Rectal smooth muscle tissue (tissue), 1 donor: ENCODE measurements around the gene EYS.
"Not testable (repeated sequence)": the region's sequence is repeated elsewhere in the genome, so short reads cannot be mapped to it uniquely, and the experiment has no call there.

Experiments
- H3K27ac ChIP-seq: one replicate; pipeline ENCODE4 v1.7.0; 2013; ENCODE audit warnings: low read depth, low read length, inconsistent platforms
- H3K27me3 ChIP-seq: one replicate; pipeline ENCODE4 v1.7.0; 2013; ENCODE audit warnings: low read length; ENCODE audit not compliant: control insufficient read depth, insufficient read depth
- H3K36me3 ChIP-seq: one replicate; pipeline ENCODE4 v1.7.0; 2013; ENCODE audit warnings: low read length; ENCODE audit not compliant: control insufficient read depth, insufficient read depth
- H3K4me1 ChIP-seq: one replicate; pipeline ENCODE4 v1.7.0; 2013; ENCODE audit warnings: low read length; ENCODE audit not compliant: control insufficient read depth, insufficient read depth
- H3K4me3 ChIP-seq: one replicate; pipeline ENCODE4 v1.7.0; 2013; ENCODE audit warnings: low read length
- H3K9ac ChIP-seq: one replicate; pipeline ENCODE4 v1.7.0; 2013; ENCODE audit warnings: low read length

Gene EYS

GRCh38 chr6:63816401-63816981 lies 1890.5 kb downstream of the EYS start:
- Histone ChIP-seq H3K27ac (no peak overlapping the region), H3K27me3 (no peaks in the 10 kb centered on the region), H3K4me3 (no peak overlapping the region), H3K36me3 (no peaks in the 10 kb centered on the region), H3K9ac (no peak overlapping the region), H3K4me1 (no peaks in the 10 kb centered on the region)

DNA sequence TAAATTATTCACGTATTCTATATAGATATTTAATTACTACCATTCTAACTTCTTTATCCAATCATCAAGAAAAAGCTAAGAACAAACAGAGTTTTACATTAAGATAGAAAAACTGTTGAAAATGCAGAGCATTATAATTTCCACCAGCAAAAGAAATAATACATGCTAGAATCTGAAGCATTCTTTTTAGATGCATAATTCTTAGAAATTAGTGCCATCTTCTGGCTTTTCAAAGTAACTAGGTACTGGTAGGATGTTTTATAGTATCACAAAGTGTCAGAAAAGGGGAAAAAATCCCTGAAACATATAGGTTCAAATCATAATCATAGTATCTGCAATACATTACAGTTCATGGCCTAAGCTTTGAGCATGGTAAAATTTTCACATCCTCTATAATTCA lies 1892.6 kb downstream of the EYS start:
- Histone ChIP-seq H3K9ac (no peak overlapping the region), H3K4me1 (no peaks in the 10 kb centered on the region), H3K4me3 (no peak overlapping the region), H3K27ac (no peak overlapping the region), H3K27me3 (no peaks in the 10 kb centered on the region), H3K36me3 (no peaks in the 10 kb centered on the region)

DNA sequence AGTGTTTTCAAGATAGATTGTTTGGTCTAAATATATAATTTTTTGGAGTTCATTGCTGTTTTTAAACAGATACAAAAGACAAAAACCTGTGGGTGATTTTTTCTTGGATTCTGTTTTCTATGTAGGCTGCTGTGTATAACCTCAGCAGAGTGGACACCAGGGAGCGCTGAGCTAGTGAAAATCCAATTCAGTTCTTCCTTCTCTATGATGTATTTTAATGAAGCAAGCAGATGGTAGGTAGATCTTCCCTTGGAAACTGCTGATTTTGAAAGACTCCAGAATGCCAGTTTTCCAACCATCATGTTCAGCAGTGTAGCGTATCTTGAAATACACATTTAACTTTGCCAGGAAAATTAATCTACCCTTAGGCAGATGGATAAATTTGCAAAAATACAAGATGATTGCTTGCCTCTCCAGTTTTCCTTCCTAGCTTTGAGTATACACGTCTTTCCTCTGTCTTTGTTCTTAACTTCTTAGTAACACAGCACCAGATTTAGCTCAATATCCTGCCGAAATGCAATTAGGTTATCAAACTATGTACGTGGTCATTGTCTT lies 1893.4 kb downstream of the EYS start:
- H3K27me3 ChIP-seq = no peaks in the 10 kb centered on the region
- no peak overlapping the region for H3K4me3 ChIP-seq
- no peaks in the 10 kb centered on the region for H3K4me1 ChIP-seq
- no peaks in the 10 kb centered on the region for H3K36me3 ChIP-seq
- H3K9ac ChIP-seq = no peak overlapping the region
- no peak overlapping the region for H3K27ac ChIP-seq

- Histone ChIP-seq H3K9ac (no peak overlapping the region), H3K27me3 (no peaks in the 10 kb centered on the region), H3K36me3 (no peaks in the 10 kb centered on the region), H3K4me1 (no peaks in the 10 kb centered on the region), H3K27ac (no peak overlapping the region), H3K4me3 (no peak overlapping the region)
Measured at GRCh38 chr6:63808576-63808975, 1898.5 kb downstream of the EYS start.

- H3K36me3 ChIP-seq = no peaks in the 10 kb centered on the region
- H3K4me3 ChIP-seq = no peak overlapping the region
- H3K27ac ChIP-seq = no peak overlapping the region
- no peak overlapping the region for H3K9ac ChIP-seq
- no peaks in the 10 kb centered on the region for H3K4me1 ChIP-seq
- H3K27me3 ChIP-seq = no peaks in the 10 kb centered on the region
Measured at GRCh38 chr6:63807056-63807455, 1900.0 kb downstream of the EYS start.

DNA sequence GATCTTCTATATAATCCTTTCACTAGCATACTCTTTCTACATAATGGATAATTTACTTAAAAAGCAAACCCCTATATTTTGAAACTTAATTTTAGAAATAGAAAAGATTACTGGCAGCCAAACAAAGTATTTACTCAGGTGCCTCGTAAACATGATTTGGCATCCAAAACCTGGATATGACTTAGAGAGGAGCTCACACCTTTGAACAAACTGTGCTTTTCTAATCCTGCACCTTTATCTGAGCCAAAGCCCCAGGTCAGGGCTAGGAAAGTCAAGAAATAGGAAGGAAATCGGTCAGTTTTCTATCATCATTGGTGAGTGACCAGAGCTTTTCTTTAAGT lies 1900.5 kb downstream of the EYS start:
- no peaks in the 10 kb centered on the region for H3K4me1 ChIP-seq
- no peaks in the 10 kb centered on the region for H3K27me3 ChIP-seq
- H3K9ac ChIP-seq = no peak overlapping the region
- H3K36me3 ChIP-seq = no peaks in the 10 kb centered on the region
- H3K27ac ChIP-seq = no peak overlapping the region
- H3K4me3 ChIP-seq = no peak overlapping the region

- H3K4me1 ChIP-seq = no peaks in the 10 kb centered on the region
- no peak overlapping the region for H3K9ac ChIP-seq
- no peaks in the 10 kb centered on the region for H3K36me3 ChIP-seq
- no peak overlapping the region for H3K4me3 ChIP-seq
- no peaks in the 10 kb centered on the region for H3K27me3 ChIP-seq
- H3K27ac ChIP-seq = no peak overlapping the region
Measured at GRCh38 chr6:63805808-63806572, 1901.0 kb downstream of the EYS start.

GRCh38 chr6:63805345-63805744 lies 1901.7 kb downstream of the EYS start:
- no peak overlapping the region for H3K27ac ChIP-seq
- H3K4me1 ChIP-seq = no peaks in the 10 kb centered on the region
- no peak overlapping the region for H3K9ac ChIP-seq
- H3K27me3 ChIP-seq = no peaks in the 10 kb centered on the region
- no peaks in the 10 kb centered on the region for H3K36me3 ChIP-seq
- no peak overlapping the region for H3K4me3 ChIP-seq

GRCh38 chr6:63804381-63804956 lies 1902.6 kb downstream of the EYS start:
- no peaks in the 10 kb centered on the region for H3K4me1 ChIP-seq

DNA sequence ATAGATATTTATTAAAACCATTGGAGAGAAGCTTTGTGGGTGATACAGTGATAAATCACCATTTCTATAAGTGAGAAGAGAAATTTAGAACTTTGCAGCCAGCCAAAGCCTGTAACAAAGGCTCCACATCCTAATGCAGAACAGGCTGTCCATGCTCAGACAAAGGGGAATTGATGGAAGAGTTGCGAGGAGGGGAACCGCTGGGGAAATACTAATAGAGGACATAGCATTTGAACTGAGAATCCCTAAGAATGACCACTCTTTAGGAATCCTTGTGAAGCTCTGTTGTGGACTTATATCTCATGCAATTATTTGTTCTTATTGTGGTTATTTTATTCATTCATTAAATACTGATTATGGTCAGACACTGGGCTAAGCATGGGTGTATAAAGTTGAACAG lies 1903.7 kb downstream of the EYS start:
- H3K27ac ChIP-seq = no peak overlapping the region
- no peak overlapping the region for H3K4me3 ChIP-seq
- H3K9ac ChIP-seq = no peak overlapping the region
- H3K4me1 ChIP-seq = no peaks in the 10 kb centered on the region
- no peaks in the 10 kb centered on the region for H3K36me3 ChIP-seq
- no peaks in the 10 kb centered on the region for H3K27me3 ChIP-seq

More at GRCh38 chr6:63804381-63804956, 1902.6 kb downstream of the EYS start:
- H3K9ac ChIP-seq = no peak overlapping the region
- no peaks in the 10 kb centered on the region for H3K36me3 ChIP-seq
- H3K27ac ChIP-seq = no peak overlapping the region
- H3K4me3 ChIP-seq = no peak overlapping the region
- no peaks in the 10 kb centered on the region for H3K27me3 ChIP-seq

DNA sequence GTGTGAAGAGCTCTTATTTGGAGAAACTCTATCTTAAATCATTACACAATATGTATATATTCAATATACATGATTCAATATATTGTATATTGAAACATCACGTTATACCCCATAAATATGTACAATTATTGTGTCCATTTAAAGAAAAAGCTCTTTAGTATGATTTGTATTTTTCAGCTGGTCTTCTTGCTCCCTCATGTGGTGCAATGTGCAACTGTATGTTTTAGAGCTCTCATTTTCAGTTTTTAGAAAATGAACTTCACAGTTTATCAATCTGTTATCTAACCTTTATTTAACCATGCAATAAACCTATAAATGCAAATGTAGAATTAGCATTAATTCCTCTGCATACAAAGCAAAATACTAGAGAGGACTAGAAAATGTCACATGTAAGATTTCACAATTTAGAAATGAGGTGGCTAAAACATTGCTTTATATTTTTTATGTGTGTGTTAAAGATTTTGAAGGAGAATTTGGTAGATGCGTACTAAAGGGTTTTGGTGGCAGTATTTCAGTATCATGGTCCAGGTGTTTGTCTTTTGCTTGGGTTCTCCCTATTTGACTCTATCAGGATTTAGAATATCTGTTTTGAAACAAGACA lies 1904.3 kb downstream of the EYS start:
- H3K4me3 ChIP-seq = no peak overlapping the region
- no peaks in the 10 kb centered on the region for H3K4me1 ChIP-seq
- no peaks in the 10 kb centered on the region for H3K36me3 ChIP-seq
- H3K9ac ChIP-seq = no peak overlapping the region
- H3K27ac ChIP-seq = no peak overlapping the region
- H3K27me3 ChIP-seq = no peaks in the 10 kb centered on the region

DNA sequence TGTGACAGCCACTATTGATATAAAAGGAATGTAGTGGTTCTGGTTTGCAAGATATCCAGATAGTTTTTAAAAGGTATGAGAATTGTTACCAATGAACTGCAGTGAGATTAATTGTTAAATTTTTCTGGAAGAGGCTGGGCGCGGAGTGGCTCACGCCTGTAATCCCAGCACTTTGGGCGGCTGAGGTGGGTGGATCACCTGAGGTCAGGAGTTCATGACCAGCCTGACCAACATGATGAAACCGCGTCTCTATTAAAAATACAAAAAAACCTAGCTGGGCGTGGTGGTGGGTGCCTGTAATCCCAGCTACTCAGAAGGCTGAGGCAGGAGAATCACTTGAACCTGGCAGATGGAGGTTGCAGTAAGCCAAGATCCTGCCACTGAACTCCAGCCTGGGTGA lies 1906.6 kb downstream of the EYS start:
- not testable (repeated sequence) for H3K27ac ChIP-seq, H3K9ac ChIP-seq, H3K4me1 ChIP-seq, H3K36me3 ChIP-seq, H3K27me3 ChIP-seq, H3K4me3 ChIP-seq
